ENCODE results near the gene PTPRU.
"Not testable (repeated sequence)": the region's sequence is repeated elsewhere in the genome, so short reads cannot be mapped to it uniquely, and the experiment has no call there.

PTPRU gene

GRCh38 chr1:29218223-29218622 is 18.1 kb upstream of the PTPRU start:
- no peak overlapping the region for H3K4me2 ChIP-seq
- peaks cover 75% of the 10 kb centered on the region for H3K36me3 ChIP-seq

GRCh38 chr1:29221296-29221695 is 15.0 kb upstream of the PTPRU start:
- Histone ChIP-seq H3K4me2 (no peak overlapping the region), H3K4me1 (no peaks in the 10 kb centered on the region), H3K9ac (no peak overlapping the region), H3K27me3 (no peaks in the 10 kb centered on the region), H4K20me1 (peaks cover 66% of the 10 kb centered on the region), H3K27ac (no peak overlapping the region), H3K9me3 (no peaks in the 10 kb centered on the region), H3K4me3 (no peak overlapping the region), H3K36me3 (peaks cover 69% of the 10 kb centered on the region)
- TF ChIP-seq Cebpa-rat (IDR thresholded peaks at IDR 0.05) = no peak

More at GRCh38 chr1:29218223-29218622, 18.1 kb upstream of the PTPRU start:
- H3K27ac ChIP-seq = no peak overlapping the region
- H3K27me3 ChIP-seq = no peaks in the 10 kb centered on the region
- TF ChIP-seq Cebpa-rat (IDR thresholded peaks at IDR 0.05) = no peak
- H3K4me1 ChIP-seq = no peaks in the 10 kb centered on the region
- no peak overlapping the region for H3K4me3 ChIP-seq
- peaks cover 39% of the 10 kb centered on the region for H4K20me1 ChIP-seq
- no peak overlapping the region for H3K9ac ChIP-seq
- no peaks in the 10 kb centered on the region for H3K9me3 ChIP-seq

DNA sequence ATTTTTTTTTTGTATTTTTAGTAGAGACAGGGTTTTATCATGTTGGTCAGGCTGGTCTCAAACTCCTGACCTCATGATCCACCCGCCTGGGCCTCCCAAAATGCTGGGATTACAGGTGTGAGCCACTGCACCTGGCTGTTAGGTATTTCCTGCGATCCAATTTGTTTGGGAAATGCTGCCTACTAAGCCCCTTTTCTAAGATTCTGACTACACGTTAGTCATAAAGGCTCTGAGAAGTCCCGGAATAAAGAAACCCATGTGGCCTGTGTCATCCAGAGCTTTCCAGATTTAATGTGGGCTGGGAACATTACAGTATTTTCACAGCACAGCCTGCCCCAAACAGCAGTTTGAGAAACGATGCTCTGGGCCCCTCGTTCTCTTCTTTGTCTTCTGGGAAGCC is 14.1 kb upstream of the PTPRU start:
- H3K9ac ChIP-seq, H3K27me3 ChIP-seq, H3K27ac ChIP-seq, H3K4me1 ChIP-seq, H3K4me2 ChIP-seq, H3K4me3 ChIP-seq, H3K9me3 ChIP-seq: not testable (repeated sequence)
- H4K20me1 ChIP-seq = peaks cover 76% of the 10 kb centered on the region
- H3K36me3 ChIP-seq = peaks cover 65% of the 10 kb centered on the region

- no peak overlapping the region for H3K4me3 ChIP-seq
- H3K9me3 ChIP-seq = no peaks in the 10 kb centered on the region
- H3K4me1 ChIP-seq = no peaks in the 10 kb centered on the region
- TF ChIP-seq Cebpa-rat (IDR thresholded peaks at IDR 0.05) = no peak
- H3K27ac ChIP-seq = no peak overlapping the region
- no peak overlapping the region for H3K9ac ChIP-seq
- no peak overlapping the region for H3K4me2 ChIP-seq
- peaks cover 80% of the 10 kb centered on the region for H4K20me1 ChIP-seq
- peaks cover 65% of the 10 kb centered on the region for H3K36me3 ChIP-seq
- H3K27me3 ChIP-seq = no peaks in the 10 kb centered on the region
Observed at GRCh38 chr1:29222686-29223085, 13.6 kb upstream of the PTPRU start.

- Histone ChIP-seq H3K4me1 (no peaks in the 10 kb centered on the region), H3K9me3 (no peaks in the 10 kb centered on the region), H3K27ac (no peak overlapping the region), H4K20me1 (peaks cover 83% of the 10 kb centered on the region), H3K4me2 (no peak overlapping the region), H3K36me3 (peaks cover 61% of the 10 kb centered on the region), H3K9ac (no peak overlapping the region), H3K4me3 (no peak overlapping the region), H3K27me3 (no peaks in the 10 kb centered on the region)
- no peak for TF ChIP-seq Cebpa-rat (IDR thresholded peaks at IDR 0.05)
Observed at GRCh38 chr1:29223521-29223920, 12.8 kb upstream of the PTPRU start.

DNA sequence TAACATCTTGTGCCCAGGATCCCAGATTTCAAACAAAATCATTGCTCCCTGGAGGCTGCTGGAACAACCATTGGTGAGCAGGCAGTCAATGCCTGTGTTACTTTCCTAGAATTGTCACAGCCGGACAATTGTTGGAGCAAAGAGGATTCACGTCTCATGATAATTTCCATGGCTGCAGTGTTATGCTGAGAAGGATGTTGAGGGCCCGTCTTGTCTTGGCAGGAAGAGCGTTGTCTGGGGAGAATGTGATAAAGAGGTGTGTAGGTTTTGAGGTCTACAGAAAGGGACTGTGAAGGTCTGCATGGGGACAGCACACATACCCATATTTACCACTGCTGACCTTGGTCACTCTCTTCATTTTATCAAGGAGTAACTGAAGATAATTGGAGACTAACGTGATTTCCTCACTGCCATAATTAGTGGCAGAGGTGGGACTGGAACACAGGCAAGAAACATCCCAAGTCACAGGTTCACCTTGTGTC is 11.9 kb upstream of the PTPRU start:
- H3K36me3 ChIP-seq = peaks cover 55% of the 10 kb centered on the region
- no peak overlapping the region for H3K9ac ChIP-seq
- no peak overlapping the region for H3K27ac ChIP-seq
- H3K4me1 ChIP-seq = peaks cover 2% of the 10 kb centered on the region
- no peak overlapping the region for H3K4me2 ChIP-seq
- no peak overlapping the region for H3K4me3 ChIP-seq
- peaks cover 76% of the 10 kb centered on the region for H4K20me1 ChIP-seq
- H3K27me3 ChIP-seq = no peaks in the 10 kb centered on the region
- no peaks in the 10 kb centered on the region for H3K9me3 ChIP-seq
- no peak for TF ChIP-seq Cebpa-rat (IDR thresholded peaks at IDR 0.05)

- H3K27me3 ChIP-seq = no peaks in the 10 kb centered on the region
- TF ChIP-seq Cebpa-rat (IDR thresholded peaks at IDR 0.05) = no peak
- H3K27ac ChIP-seq = no peak overlapping the region
- peaks cover 48% of the 10 kb centered on the region for H3K36me3 ChIP-seq
- peaks cover 11% of the 10 kb centered on the region for H3K4me1 ChIP-seq
- H3K4me3 ChIP-seq = no peak overlapping the region
- H3K9me3 ChIP-seq = no peaks in the 10 kb centered on the region
- H4K20me1 ChIP-seq = peaks cover 70% of the 10 kb centered on the region
- H3K4me2 ChIP-seq = no peak overlapping the region
- H3K9ac ChIP-seq = no peak overlapping the region
Observed at GRCh38 chr1:29225361-29225760, 11.0 kb upstream of the PTPRU start.

- no peak for TF ChIP-seq Cebpa-rat (IDR thresholded peaks at IDR 0.05)
- peaks cover 37% of the 10 kb centered on the region for H3K36me3 ChIP-seq
- H3K27me3 ChIP-seq = no peaks in the 10 kb centered on the region
- no peak overlapping the region for H3K27ac ChIP-seq
- no peaks in the 10 kb centered on the region for H3K9me3 ChIP-seq
- peaks cover 17% of the 10 kb centered on the region for H3K4me1 ChIP-seq
- no peak overlapping the region for H3K4me2 ChIP-seq
- H3K9ac ChIP-seq = no peak overlapping the region
- peaks cover 51% of the 10 kb centered on the region for H4K20me1 ChIP-seq
- H3K4me3 ChIP-seq = no peak overlapping the region
Observed at GRCh38 chr1:29227511-29227910, 8.8 kb upstream of the PTPRU start.

DNA sequence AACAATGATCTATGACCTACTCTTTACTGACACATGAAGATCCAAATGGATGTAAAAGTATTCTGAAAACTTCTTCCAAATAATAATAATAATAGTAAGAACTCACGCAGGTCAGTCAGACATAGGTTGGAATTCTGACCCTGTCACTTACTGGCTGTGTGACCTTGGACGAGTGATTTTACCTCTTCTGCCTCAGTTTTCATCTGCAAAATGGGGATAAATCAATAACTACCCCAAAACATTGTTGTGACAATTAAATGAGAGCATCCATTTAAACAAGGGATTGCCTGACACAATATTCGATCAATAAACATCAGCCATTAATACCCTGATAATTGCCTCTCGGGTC is 6.1 kb upstream of the PTPRU start:
- Histone ChIP-seq H3K27me3 (peaks cover 6% of the 10 kb centered on the region; the same call in 1 of the 2 replicates), H3K9me3 (no peaks in the 10 kb centered on the region), H3K27ac (peak overlapping the region; percentile 66), H4K20me1 (peaks cover 25% of the 10 kb centered on the region; the same call in 1 of the 2 replicates), H3K36me3 (peaks cover 11% of the 10 kb centered on the region), H3K4me3 (peak overlapping the region; percentile 81), H3K4me1 (peaks cover 17% of the 10 kb centered on the region), H3K9ac (peak overlapping the region; percentile 83), H3K4me2 (peak overlapping the region; percentile 81)
- TF ChIP-seq Cebpa-rat (IDR thresholded peaks at IDR 0.05) = no peak

DNA sequence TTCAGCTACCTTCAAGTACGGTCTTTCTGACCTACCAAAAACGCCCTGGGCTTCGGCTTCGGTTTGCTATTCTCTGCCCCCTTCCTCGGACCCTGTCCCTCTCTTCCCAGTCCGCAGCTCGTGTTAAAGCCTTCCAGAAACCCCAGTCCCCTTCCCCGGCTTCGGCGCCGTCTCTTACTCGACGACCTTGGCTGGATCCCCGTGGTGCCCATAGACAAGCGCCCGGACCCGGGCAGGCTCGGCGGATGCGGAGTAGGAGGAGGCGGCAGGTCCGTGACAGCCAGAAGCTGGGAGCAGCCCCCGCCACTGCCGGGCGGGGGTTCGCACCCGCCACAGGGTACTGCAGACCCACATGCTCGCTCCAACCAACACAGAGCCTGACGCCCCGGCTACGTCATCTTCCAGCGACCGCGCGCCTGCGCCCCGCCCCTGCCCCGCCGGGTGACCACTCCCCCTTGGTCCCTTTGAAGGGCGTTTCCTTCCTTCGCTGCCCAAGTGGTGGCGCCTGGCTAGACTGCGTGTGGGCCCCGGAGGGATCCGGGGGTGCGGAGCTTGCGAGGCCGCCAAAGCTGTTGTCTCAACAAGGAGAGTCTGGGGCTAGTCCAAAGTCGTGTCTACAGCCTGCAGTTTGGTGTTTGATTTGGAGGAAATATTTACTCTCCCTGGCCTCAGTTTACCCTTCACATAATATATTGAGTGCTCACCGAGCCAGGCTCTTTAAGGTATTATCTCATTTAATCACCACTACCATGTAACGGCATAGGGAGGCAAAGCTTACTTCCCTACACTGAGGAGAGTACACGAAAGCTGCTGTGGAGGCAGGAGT is 5.6 kb upstream of the PTPRU start, which contains the start of gene MECR:
Gene MECR (minus strand): TSS at position 382 of the 826 bp plus-strand sequence. CDS start 28 bp downstream, at position 354.
- Histone ChIP-seq H3K4me2 (peak within 1 kb of the TSS; percentile 81), H3K9me3 (no peaks in the 10 kb centered on the region), H3K27ac (peak within 1 kb of the TSS; percentile 66), H3K9ac (peak within 1 kb of the TSS; percentile 83), H3K36me3 (0 out of 2 replicates have a peak, but pooled peaks cover 6% of the 10 kb centered on the region), H3K4me1 (peaks cover 17% of the 10 kb centered on the region), H3K27me3 (peaks cover 12% of the 10 kb centered on the region; the same call in 1 of the 2 replicates), H4K20me1 (peaks cover 19% of the 10 kb centered on the region; the same call in 1 of the 2 replicates), H3K4me3 (peak within 1 kb of the TSS; percentile 81)
- no peak for TF ChIP-seq Cebpa-rat (IDR thresholded peaks at IDR 0.05)

All from BLaER1 (cell line).